ENCODE data around the gene OXSR1.

OXSR1 gene

GRCh38 chr3:38119248-38119544 lies 46.1 kb upstream of the OXSR1 start:
- Histone ChIP-seq H2AFZ (ENCODE audit: low read length) (no peak overlapping the region), H3K4me3 (ENCODE audit: low read length, poor library complexity, severe bottlenecking) (no peak overlapping the region), H3K4me2 (ENCODE audit: low read depth, low read length, poor library complexity, severe bottlenecking) (no peak overlapping the region), H3K36me3 (ENCODE audit: insufficient read depth, low read length) (peaks cover 26% of the 10 kb centered on the region; the same call in 1 of the 2 replicates), H3K9ac (ENCODE audit: low read depth, low read length, poor library complexity, severe bottlenecking) (no peak overlapping the region), H3K9me3 (ENCODE audit: insufficient read depth, low read depth, low read length) (no peaks in the 10 kb centered on the region), H4K20me1 (ENCODE audit: insufficient read depth, low read length, poor library complexity, severe bottlenecking) (no peaks in the 10 kb centered on the region), H3K79me2 (ENCODE audit: insufficient read depth, low read length) (no peaks in the 10 kb centered on the region), H3K27me3 (ENCODE audit: insufficient read depth, low read length, poor library complexity, severe bottlenecking) (no peaks in the 10 kb centered on the region), H3F3A (ENCODE audit: low read depth) (no peaks in the 10 kb centered on the region), H3K9me2 (replicated peaks; ENCODE audit: low read depth, low read length) (no peaks in the 10 kb centered on the region), H3K4me1 (ENCODE audit: insufficient read depth, low read length, poor library complexity, severe bottlenecking) (no peaks in the 10 kb centered on the region)
- TF ChIP-seq EZH2phosphoT487 (IDR thresholded peaks at IDR 0.05; ENCODE audit: borderline replicate concordance) (no peak), CTCF (conservative IDR thresholded peaks at IDR 0.05; ENCODE audit: low read length) (no peak)

- no peak overlapping the region for H2AFZ ChIP-seq (ENCODE audit: low read length)
- H3K36me3 ChIP-seq (ENCODE audit: insufficient read depth, low read length), result peaks cover 29% of the 10 kb centered on the region; the same call in 1 of the 2 replicates
- no peaks in the 10 kb centered on the region for H3K79me2 ChIP-seq (ENCODE audit: insufficient read depth, low read length)
- no peaks in the 10 kb centered on the region for H3K9me3 ChIP-seq (ENCODE audit: insufficient read depth, low read depth, low read length)
- no peaks in the 10 kb centered on the region for H3K9me2 ChIP-seq (replicated peaks; ENCODE audit: low read depth, low read length)
- H3K4me2 ChIP-seq (ENCODE audit: low read depth, low read length, poor library complexity, severe bottlenecking), result no peak overlapping the region
- no peaks in the 10 kb centered on the region for H3F3A ChIP-seq (ENCODE audit: low read depth)
- H4K20me1 ChIP-seq (ENCODE audit: insufficient read depth, low read length, poor library complexity, severe bottlenecking), result no peaks in the 10 kb centered on the region
- no peaks in the 10 kb centered on the region for H3K27me3 ChIP-seq (ENCODE audit: insufficient read depth, low read length, poor library complexity, severe bottlenecking)
- H3K9ac ChIP-seq (ENCODE audit: low read depth, low read length, poor library complexity, severe bottlenecking), result no peak overlapping the region
- no peaks in the 10 kb centered on the region for H3K4me1 ChIP-seq (ENCODE audit: insufficient read depth, low read length, poor library complexity, severe bottlenecking)
- no peak overlapping the region for H3K4me3 ChIP-seq (ENCODE audit: low read length, poor library complexity, severe bottlenecking)
- TF ChIP-seq CTCF (conservative IDR thresholded peaks at IDR 0.05; ENCODE audit: low read length) (no peak), EZH2phosphoT487 (IDR thresholded peaks at IDR 0.05; ENCODE audit: borderline replicate concordance) (no peak)
Measured at GRCh38 chr3:38119821-38120692, 45.3 kb upstream of the OXSR1 start.

- H3F3A ChIP-seq (ENCODE audit: low read depth), result no peaks in the 10 kb centered on the region
- peaks cover 37% of the 10 kb centered on the region; the same call in 1 of the 2 replicates for H3K36me3 ChIP-seq (ENCODE audit: insufficient read depth, low read length)
- H2AFZ ChIP-seq (ENCODE audit: low read length), result no peak overlapping the region
- H3K4me3 ChIP-seq (ENCODE audit: low read length, poor library complexity, severe bottlenecking), result no peak overlapping the region
- H3K27me3 ChIP-seq (ENCODE audit: insufficient read depth, low read length, poor library complexity, severe bottlenecking), result no peaks in the 10 kb centered on the region
- H4K20me1 ChIP-seq (ENCODE audit: insufficient read depth, low read length, poor library complexity, severe bottlenecking), result no peaks in the 10 kb centered on the region
- H3K9me2 ChIP-seq (replicated peaks; ENCODE audit: low read depth, low read length), result no peaks in the 10 kb centered on the region
- no peak overlapping the region for H3K9ac ChIP-seq (ENCODE audit: low read depth, low read length, poor library complexity, severe bottlenecking)
- no peak overlapping the region for H3K4me2 ChIP-seq (ENCODE audit: low read depth, low read length, poor library complexity, severe bottlenecking)
- TF ChIP-seq CTCF (conservative IDR thresholded peaks at IDR 0.05; ENCODE audit: low read length) (no peak), EZH2phosphoT487 (IDR thresholded peaks at IDR 0.05; ENCODE audit: borderline replicate concordance) (no peak)
- no peaks in the 10 kb centered on the region for H3K79me2 ChIP-seq (ENCODE audit: insufficient read depth, low read length)
- H3K4me1 ChIP-seq (ENCODE audit: insufficient read depth, low read length, poor library complexity, severe bottlenecking), result no peaks in the 10 kb centered on the region
- H3K9me3 ChIP-seq (ENCODE audit: insufficient read depth, low read depth, low read length), result no peaks in the 10 kb centered on the region
Measured at GRCh38 chr3:38120693-38121450, 44.5 kb upstream of the OXSR1 start.

Measured in Loucy (cell line).